BE2C (cell line): ENCODE results near the gene RELL2.

Experiments used
- DNase-seq: peaks from one replicate; pipeline ENCODE4 v3.0.0-alpha.2; 2020
- H3K27me3 ChIP-seq: fragments of 250-450 bp; sonication (Bioruptor Pico); 2 replicates; pipeline ENCODE4 v1.5.1; 2020; ENCODE audit warnings: mild to moderate bottlenecking
- H3K36me3 ChIP-seq: fragments of 250-450 bp; sonication (Bioruptor Pico); 2 replicates; pipeline ENCODE4 v1.5.1; 2020; ENCODE audit warnings: mild to moderate bottlenecking
- H3K4me1 ChIP-seq: fragments of 250-450 bp; sonication (Bioruptor Pico); 2 replicates; pipeline ENCODE4 v1.5.1; 2020
- H3K4me3 ChIP-seq: 2 replicates; pipeline ENCODE4 v1.5.1; 2011; ENCODE audit warnings: low read depth, low read length
- H3K9me3 ChIP-seq: fragments of 250-450 bp; sonication (Bioruptor Pico); 2 replicates; pipeline ENCODE4 v1.5.1; 2020
- TF ChIP-seq, protein P1 (sequence below): IDR thresholded peaks from 2 replicates; pipeline ENCODE4 v1.5.1; 2012; ENCODE audit warnings: mild to moderate bottlenecking, low read depth, low read length

Gene RELL2

DNA sequence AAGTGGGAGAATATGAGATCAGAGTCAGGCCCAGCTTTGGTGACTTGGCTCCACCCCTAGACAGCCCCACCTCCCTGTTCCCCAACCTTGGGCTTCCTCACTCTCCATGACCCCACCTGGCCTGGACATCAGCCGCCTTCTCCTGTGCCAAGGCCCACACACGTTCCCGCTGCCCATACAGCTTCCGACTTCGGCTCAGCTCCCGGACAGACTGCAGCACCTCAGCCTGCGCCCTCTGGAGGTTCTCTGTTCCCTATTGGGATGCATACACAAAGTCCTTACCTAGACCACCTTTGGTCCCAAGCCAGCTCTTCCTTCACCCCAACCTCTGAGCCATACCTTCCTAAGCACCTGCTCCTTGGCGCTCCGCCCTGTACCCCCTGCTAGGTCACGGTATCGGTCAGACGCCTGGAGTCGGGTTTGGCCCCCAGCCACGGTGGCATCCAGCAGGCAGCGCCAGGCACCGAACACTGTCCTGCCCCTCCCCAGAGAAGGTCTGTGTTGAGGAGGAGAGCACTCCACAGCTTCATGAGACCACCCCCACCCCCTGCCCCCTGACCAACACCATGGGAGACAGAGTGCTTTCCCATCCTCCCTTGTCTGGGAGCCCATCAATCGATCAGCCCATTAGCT, 12.4 kb downstream of the RELL2 start:
- H3K9me3 ChIP-seq, result no peaks in the 10 kb centered on the region

GRCh38 chr5:141649972-141650371, 13.2 kb downstream of the RELL2 start:
- no peak overlapping the region for H3K4me3 ChIP-seq
- H3K27me3 ChIP-seq, result no peaks in the 10 kb centered on the region
- no peak for DNase-seq
- TF ChIP-seq, protein P1, sequence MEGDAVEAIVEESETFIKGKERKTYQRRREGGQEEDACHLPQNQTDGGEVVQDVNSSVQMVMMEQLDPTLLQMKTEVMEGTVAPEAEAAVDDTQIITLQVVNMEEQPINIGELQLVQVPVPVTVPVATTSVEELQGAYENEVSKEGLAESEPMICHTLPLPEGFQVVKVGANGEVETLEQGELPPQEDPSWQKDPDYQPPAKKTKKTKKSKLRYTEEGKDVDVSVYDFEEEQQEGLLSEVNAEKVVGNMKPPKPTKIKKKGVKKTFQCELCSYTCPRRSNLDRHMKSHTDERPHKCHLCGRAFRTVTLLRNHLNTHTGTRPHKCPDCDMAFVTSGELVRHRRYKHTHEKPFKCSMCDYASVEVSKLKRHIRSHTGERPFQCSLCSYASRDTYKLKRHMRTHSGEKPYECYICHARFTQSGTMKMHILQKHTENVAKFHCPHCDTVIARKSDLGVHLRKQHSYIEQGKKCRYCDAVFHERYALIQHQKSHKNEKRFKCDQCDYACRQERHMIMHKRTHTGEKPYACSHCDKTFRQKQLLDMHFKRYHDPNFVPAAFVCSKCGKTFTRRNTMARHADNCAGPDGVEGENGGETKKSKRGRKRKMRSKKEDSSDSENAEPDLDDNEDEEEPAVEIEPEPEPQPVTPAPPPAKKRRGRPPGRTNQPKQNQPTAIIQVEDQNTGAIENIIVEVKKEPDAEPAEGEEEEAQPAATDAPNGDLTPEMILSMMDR, result no peak
- H3K4me1 ChIP-seq, result no peaks in the 10 kb centered on the region; the same call in 1 of the 2 replicates
- H3K9me3 ChIP-seq, result no peaks in the 10 kb centered on the region
- H3K36me3 ChIP-seq, result peaks cover 4% of the 10 kb centered on the region

More for the DNA sequence above, 12.4 kb downstream of the RELL2 start:
- peaks cover 3% of the 10 kb centered on the region for H3K36me3 ChIP-seq
- no peak overlapping the region for H3K4me3 ChIP-seq
- no peak for DNase-seq
- no peaks in the 10 kb centered on the region; the same call in 1 of the 2 replicates for H3K4me1 ChIP-seq
- TF ChIP-seq, protein P1, result no peak
- H3K27me3 ChIP-seq, result no peaks in the 10 kb centered on the region

DNA sequence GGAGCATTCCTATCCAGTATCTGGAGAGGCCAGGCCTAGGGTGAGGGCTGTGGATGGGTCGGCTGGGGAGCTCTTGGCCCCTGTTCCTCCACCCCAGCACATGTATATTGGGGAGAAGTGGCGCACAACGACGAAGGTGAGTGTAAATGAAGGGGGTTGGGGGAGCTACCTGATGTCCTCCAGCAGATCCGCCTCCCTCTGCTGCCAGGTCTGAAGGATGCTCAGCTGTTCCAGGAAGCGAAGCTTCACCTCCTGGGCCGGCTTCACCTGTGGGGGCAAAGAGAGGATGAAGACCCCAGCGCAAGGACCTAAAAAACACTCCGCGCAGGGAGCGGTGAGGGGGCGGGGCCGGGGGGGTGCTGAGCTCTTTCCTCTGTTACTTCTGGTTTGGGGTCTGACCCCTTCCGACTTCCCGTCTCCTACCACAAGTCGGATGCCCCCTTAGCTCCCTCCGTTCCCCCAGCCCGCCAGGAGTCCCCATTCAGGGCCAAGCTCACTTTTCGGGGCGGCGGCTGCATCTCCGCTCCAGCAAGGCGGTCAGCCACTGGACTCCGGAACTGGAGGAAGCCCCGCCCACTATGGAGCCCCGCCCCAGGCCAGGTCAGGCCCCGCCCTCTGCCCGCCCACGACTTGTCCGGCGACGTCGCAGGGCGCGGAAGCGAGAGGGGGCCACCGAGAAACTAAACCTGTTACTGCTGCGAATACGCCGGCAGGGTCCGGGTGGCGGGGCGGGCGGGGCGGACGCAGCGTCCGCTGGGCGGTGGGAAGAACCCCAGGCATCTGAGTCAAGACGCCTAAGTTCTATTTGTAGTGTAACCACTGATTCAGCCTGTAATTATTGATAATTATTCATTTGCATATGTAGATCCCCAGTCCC, 14.3 kb downstream of the RELL2 start, which contains the start of gene FCHSD1:
Gene FCHSD1 (minus strand): TSS at position 568 of the 877 bp plus-strand sequence. CDS start 50 bp downstream, at position 518.
- Histone ChIP-seq H3K27me3 (no peaks in the 10 kb centered on the region), H3K9me3 (no peaks in the 10 kb centered on the region), H3K4me1 (no peaks in the 10 kb centered on the region; the same call in 1 of the 2 replicates), H3K4me3 (peak within 1 kb of the TSS; percentile 65), H3K36me3 (peaks cover 9% of the 10 kb centered on the region)
- DNase-seq, result peak; percentile 94
- TF ChIP-seq, protein P1, result no peak

- Histone ChIP-seq H3K9me3 (no peaks in the 10 kb centered on the region), H3K27me3 (no peaks in the 10 kb centered on the region), H3K4me1 (no peaks in the 10 kb centered on the region; the same call in 1 of the 2 replicates), H3K4me3 (peak overlapping the region; percentile 65), H3K36me3 (peaks cover 12% of the 10 kb centered on the region)
- TF ChIP-seq, protein P1, result no peak
- DNase-seq, result no peak
These were observed 14.9 kb downstream of the RELL2 start for GRCh38 chr5:141651728-141652105.

- no peak for DNase-seq
- TF ChIP-seq, protein P1, result no peak
- H3K36me3 ChIP-seq, result peaks cover 18% of the 10 kb centered on the region
- H3K4me3 ChIP-seq, result no peak overlapping the region
- no peaks in the 10 kb centered on the region for H3K9me3 ChIP-seq
- no peaks in the 10 kb centered on the region; the same call in 1 of the 2 replicates for H3K4me1 ChIP-seq
- no peaks in the 10 kb centered on the region for H3K27me3 ChIP-seq
These were observed 17.5 kb downstream of the RELL2 start for GRCh38 chr5:141654298-141654697.
